ENCODE data around the gene ZCCHC7.
"Not testable (repeated sequence)": the region's sequence is repeated elsewhere in the genome, so short reads cannot be mapped to it uniquely, and the experiment has no call there.

The ZCCHC7 gene

DNA sequence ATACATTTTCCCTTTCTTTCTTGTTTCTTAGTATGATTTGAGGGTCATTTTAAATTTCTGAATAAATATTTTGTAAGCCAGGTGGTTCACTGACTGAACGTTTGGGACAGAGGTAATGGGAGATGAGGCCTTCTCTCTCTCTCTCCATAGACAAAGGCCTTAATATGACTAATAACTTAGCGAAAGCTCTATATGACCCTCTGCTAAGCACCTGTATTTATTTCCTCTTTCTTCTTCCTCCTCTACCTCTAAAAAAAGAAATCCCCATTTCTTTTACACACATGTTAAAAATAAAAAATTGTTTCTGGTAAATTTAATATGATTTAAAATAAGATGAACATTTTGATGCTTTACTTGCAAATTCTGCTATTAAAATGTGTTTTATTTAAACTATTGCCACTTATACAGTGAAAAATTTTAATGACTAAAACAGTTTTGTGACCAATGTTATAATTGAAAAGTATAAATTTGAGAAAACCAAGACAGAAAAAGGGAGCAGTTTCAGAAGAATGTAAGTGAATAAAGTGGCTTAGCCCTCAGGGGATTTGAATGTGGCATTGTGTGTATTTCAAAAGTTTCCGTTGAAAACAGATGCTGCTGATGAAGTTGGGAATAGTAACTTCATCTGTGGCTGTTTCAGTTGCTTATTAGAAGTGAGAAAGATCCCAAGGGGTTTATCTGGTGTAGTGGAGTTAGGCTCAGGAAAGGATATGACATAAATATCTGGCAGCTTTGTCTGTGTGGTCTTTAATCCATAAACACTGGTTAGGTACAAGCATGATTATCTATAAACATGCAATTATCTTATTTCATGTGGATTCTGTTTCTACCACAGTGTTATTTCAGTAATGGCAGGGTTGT is 173.5 kb downstream of the ZCCHC7 start:
- no peak for DNase-seq (ENCODE audit: low spot score)

DNA sequence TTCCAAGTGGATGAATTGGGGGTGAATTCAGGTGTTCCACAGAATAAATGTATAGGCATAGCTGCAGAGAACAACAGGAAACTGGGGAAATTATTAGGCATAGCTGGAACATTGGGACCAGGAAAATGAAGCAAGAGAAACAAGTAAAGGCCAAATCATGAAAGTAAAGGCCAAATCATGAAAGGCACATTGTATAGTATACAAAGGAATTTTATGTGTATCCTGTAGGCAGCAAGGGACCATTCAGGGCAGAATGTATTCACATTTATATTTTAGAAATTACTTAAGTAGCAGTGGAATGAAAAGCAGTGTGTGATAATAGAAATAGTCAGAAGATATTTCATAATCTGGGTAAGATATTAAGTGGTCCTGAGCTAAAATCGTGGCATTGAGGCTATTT is 174.8 kb downstream of the ZCCHC7 start:
- DNase-seq (ENCODE audit: low spot score) = no peak

DNA sequence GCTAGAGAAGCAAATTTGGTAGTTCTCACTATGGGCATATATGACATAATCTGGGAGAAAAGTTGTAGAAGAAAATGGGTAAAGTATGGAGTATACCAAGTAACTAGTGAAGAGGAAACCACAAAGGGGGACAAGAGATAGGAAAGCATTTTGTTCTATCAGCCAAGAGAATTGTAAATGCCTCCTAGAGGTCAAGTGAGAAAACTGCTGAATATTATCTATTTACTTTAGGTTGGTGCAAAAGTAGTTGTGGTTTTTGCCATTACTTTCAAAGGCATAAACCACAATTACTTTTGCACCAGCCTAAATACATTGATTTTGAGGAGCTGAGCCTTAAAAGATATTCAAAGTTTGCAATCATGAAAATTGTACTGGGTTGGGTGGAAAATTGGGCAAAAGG is 175.4 kb downstream of the ZCCHC7 start:
- DNase-seq (ENCODE audit: low spot score) = no peak

DNA sequence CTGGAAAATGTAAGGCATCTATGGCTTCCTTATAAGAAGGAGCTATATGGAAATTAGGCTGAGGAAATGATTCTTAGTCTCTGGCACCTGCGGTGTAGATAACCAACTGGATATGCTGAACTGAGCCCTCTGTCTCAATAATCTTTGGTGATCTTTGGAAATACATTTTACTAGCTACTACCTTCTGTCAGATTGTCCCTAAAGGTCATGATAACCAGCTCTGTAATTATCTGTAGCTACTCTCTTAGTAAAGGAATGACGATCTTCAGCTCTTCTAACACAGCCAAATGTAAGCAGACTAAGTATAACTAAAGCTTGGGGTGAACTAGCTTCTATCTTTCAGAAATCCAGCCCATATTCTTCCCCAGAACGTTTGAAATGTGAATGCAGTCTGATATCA is 177.2 kb downstream of the ZCCHC7 start:
- no peak for DNase-seq (ENCODE audit: low spot score)

DNA sequence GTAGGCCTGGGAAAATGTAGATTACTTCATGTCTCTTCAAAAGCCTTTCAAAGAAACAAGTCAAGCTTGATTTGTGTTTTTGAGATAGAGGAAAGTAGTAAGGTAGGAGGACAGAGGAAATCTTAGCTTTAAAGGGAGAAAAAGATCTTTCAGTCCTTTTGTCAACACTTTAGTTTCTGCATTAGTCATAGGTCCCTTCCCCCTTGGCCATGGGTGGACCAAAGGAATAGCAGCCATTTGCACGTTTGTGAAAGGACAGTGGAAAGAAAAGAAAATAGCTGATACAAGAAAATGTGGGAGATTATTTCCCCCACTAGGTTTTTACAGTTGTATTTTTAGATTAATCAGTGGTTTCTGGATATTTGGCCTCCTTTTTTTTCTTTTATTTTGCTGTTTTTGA is 180.2 kb downstream of the ZCCHC7 start:
- DNase-seq (ENCODE audit: low spot score) = no peak

DNA sequence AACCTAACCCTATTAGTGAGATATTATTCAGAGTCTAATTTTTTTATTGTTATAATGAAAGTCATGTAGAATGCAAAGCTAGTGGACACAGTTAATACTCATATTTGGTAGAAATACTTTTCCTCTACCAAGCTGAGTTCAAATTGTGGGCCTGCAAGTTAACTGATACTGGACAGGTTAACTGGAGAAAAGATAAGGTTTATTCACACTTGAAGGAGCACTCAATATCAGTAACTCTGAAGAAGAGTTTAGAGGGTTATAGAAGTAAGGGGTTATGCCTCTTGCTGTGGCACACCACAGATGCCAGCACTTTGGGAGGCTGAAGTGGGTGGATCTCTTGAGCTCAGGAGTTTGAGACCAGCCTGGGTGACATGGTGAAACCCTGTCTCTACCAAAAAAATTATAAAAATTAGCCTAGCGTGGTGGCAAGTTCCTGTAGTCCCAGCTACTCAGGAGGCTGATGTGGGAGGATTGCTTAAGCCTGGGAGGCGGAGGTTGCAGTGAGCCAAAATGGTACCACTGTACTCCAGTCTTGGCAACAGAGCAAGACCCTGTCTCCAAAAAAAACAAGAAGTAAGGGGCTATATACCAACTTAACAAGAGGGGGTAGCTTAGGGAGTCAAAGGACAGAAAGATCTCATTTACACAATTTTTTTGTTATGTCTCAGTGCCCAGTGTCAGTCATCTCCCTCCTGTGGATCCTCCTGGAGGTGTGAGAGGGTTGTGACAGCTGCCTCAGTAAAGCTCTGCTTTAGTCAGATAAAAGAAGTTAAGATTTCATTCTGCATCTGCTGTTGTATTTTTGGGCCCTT is 180.9 kb downstream of the ZCCHC7 start:
- no peak for DNase-seq (ENCODE audit: low spot score)

DNA sequence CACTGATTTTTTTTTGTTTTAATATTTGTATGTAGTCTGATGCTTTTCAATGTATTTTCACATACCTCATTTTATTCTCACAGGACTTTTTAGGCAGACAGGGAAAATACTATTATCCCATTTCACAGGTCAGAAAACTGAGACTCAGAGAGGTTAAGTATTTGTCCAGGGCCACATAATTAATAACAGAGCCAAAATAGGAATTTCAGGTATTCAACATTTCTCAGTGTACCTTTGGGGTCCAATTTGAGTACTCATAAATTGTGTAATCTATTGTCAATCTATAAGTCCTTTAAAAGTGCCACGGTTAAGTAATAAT is 181.4 kb downstream of the ZCCHC7 start:
- DNase-seq (ENCODE audit: low spot score) = no peak

DNA sequence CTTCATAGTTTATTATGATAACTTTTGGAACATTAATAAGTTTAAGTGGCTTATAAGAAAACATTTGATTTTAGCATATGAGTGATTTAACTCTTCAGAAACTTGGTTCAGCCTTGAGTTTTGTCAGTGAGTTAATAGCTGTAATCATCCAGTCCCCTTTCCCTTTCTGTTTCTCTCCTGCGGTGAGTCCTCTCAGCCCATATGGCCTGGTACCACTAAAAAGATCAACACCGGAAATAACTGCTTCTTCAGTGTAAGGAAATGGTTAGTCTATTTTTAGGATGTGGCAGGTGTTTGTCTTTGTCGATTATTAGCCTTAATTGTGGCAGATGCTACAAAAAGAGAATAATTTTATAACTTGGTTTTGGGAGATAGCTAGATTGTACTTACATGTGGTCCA is 181.9 kb downstream of the ZCCHC7 start:
- no peak for DNase-seq (ENCODE audit: low spot score)

DNA sequence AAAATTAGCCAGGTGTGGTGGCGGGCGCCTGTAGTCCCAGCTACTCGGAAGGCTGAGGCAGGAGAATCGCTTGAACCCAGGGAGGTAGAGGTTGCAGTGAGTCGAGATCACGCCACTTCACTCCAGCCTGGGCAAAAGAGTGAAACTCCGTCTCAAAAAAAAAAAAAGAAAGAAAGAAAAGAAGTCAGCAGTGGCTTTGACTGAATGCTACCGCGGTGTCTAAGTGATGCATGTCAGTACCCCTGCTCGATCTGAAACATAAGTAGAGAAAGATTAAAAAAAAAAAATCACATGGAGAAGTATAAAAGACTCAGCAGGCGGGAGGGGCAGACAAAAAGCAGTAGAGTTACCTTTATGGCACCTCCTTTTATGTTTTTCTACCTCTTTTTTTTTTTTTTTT is 182.9 kb downstream of the ZCCHC7 start:
- DNase-seq (ENCODE audit: low spot score) = not testable (repeated sequence)

DNA sequence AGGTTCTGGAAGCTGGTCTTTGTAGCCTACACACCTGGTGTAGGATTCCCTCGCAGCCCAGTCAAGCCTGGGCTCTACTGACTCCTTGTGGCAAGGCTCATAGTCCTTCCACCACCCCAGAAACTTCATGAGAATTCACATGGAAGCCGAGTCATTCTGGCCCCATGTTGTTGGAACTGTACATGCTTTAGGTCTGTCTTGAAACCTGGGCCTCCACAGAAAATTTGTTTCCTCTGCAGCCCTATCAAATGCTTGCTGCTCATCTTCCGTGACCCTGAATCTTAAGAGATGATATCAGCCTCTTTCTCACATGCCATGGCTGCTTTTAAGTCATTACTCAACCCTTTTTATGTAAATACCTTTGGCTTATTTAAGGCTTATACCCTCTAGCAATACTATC is 188.8 kb downstream of the ZCCHC7 start:
- DNase-seq (ENCODE audit: low spot score) = no peak

DNA sequence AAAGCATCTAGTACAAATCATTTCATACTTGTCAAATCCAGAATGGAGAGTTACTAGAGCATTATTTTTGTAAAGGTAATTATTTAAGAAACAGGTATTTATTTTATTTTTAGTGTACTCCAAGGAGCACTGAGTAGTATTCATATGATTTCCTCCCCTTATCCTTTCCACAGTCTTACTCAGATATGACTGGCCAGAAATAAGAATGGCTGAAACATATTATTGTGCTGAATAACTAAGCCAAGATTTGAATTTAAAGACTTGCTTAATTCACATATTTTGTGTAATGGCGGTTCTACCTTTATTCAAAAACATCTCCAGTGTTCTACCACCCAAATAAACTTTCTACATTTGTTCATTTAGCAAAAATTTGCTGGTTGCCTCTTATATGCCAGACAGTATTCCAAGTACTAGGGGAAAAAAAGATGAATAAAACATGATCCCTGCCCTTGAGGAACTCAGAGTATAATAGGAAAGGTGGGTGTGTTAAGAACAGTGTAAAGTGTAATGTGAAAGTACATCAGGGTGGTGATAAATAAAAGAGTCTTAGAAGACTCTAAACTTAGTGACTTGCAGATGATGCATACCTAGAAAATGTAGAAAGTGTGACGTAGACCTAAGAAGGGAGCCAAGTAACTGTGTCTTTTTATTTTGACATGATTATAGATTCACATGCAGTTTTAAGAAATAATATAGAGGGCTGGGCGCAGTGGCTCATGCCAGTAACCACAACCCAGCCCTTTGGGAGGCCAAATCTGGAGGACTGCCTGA is 191.7 kb downstream of the ZCCHC7 start:
- no peak for DNase-seq (ENCODE audit: low spot score)

DNA sequence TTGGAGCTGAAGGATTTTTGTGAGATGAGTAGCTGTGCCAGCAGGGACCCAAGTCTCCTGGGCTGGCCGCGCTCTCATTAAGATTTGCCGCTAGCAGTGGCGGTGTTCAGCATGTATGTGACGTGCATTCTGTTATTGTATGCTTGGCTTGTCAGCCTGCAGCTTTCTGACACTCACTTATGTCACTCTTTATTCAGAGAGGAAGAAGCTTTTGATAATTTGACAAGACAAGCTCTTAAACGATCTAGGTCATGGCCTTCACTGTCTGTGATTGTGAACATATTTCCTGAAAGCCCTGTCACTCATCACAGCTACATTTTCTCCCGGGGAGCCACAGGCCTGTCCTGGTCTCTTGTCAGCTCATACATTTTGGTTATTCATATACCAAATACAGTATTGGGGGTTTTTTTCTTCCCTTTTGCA is 203.9 kb downstream of the ZCCHC7 start:
- DNase-seq (ENCODE audit: low spot score) = no peak

DNA sequence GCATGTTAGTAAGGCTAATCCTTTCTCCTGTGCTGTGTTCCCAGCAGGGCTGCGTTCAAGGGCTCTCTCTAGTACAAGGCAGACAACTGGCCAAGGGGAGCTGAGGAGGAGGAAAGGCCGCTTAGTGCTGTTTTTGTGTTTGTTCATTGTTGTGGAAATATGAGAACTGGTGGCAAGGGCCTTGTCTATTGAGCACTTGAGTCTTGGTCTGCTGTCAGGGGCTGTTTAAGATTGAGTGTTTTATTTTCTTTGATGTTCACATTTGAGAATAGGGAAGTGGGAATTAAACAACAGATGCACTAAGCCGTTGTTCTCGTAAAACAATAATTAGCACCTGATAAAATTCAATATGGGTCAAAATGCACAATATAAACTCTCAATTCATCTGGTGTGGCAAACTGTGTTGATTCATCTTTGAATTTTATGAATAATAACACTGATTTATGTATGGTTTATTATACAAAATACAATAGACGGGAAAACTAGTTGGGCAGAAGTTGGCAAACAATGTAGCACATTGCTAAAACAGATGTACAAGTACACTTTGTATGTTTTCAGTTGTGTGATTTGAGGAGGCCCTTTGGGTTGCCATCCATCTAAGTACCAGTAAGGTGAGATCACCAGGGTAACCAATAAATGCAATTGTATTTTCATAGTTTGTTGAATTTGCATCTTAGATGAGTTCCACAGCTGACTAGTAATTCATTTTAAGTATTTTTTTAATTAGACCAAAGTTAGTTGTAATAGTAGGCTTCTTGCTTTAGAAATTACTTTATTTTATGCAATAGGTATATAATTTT is 204.5 kb downstream of the ZCCHC7 start:
- DNase-seq (ENCODE audit: low spot score) = no peak

DNA sequence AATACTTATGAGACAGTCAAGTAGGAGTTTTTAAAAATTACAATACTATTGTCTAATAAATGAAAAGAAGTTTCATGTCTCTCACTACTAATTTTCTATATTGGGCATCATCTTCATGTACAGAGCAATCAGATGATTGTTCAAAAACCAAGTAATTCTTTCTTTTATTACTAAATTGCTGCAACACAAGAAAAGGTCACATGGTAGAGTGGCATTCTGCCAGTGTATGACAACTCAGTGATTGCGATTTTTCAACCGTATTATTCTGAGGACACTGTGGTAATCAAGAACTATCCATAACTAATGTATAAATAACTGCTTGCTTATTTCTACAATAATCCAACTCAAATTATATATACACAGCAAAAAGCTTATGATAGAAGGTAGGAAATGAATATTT is 205.4 kb downstream of the ZCCHC7 start:
- no peak for DNase-seq (ENCODE audit: low spot score)

DNA sequence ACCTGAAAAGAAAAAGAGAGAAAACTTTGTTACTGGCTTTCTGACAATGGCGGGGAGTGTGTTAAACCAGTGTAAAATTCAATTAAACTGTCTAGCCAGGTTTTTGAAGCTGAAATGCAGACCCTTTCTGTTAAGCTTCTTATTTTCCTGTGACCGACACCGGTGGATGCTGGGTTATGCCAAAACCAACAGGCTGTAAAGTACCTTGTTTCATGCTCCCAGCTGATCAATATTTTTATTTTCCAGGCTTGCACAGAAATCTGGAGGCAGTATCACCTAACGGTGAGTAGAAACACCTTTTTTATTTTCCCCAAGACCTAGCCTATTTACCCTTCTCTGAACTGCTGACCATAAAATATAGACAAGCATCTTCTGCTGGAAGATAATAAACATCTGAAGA is 207.2 kb downstream of the ZCCHC7 start:
- DNase-seq (ENCODE audit: low spot score) = no peak

DNA sequence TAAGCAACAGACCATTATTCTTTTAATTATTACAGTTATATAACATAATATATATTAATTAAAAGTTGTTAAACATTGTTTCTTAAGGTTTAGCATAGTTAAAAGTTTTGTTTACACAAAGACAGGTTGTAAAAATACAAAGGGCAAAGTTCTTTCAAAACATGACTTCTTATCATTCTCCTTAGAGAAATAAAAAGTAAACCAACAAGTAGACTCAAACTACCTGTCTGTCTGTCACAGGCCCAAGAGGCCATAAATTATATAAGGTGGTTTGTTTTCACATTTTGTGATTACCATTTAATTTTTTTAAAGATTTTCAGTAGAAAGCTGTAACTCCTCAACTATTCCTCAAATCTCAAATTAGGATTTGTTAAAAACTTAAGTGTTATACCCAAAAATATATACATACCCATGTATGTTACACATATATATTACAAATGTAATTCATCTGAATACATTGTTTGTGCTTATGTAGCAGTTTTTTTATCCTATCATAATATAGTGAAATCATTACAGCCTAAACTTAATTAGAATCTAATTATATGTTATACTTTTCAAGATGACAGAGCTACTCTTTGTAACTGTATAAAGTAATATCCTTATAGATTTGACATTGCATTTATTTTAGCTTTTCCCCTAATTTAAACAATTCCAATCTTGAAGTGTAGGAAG is 208.3 kb downstream of the ZCCHC7 start:
- no peak for DNase-seq (ENCODE audit: low spot score)

DNA sequence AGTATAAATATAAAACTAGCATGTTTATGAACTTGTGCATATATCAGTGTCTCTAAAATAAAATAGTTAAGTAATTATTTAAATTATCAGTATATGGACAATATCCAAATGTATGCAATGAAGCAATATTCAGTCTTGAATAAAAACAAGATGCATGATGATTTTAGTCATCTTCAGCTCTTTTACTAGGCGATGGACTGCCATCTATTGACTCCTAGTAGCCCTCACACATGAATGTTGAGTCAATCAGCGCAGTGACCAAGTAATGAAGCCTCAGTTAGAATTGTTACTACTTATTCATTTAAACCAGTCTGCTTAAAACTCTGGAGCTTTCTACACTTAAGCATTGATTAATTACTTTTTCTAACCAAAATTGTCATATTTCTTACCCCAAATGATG is 209.2 kb downstream of the ZCCHC7 start:
- DNase-seq (ENCODE audit: low spot score) = no peak

DNA sequence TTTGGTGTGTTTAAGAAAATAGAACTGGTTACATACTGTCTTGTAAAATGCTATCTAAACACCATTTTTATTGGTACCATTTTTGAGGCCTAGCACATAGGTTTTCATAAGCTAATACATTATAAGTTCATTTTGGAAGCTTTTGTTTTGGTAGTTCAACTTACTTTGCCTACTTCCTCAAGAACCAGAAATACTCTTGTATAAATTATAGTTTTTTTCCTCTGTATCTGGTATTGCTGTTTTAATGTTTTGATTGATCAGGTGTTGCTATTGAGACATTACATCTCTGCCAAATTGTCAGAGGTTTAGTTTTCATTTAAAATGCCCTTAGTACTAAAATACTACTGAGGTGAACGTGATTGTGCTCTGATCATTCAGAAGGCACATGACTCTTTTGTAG is 211.5 kb downstream of the ZCCHC7 start:
- no peak for DNase-seq (ENCODE audit: low spot score)

DNA sequence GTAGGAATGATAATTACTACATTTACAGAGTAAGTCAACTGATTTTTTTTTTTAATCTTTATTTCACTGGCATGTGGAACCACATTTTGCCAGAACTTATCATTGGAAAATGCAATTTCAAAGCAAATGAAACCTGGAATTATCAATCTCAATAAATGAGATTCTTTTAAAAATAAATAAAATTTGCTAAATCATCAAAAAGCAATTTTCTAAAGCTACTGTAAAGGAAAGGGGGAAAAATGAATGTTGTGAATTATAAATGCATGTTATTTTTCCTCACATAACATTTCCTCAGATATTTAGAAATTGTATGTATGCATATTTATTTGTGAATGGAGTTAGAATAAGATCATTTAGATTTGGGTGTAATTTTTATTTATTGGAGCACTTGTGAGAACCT is 212.2 kb downstream of the ZCCHC7 start:
- no peak for DNase-seq (ENCODE audit: low spot score)

DNA sequence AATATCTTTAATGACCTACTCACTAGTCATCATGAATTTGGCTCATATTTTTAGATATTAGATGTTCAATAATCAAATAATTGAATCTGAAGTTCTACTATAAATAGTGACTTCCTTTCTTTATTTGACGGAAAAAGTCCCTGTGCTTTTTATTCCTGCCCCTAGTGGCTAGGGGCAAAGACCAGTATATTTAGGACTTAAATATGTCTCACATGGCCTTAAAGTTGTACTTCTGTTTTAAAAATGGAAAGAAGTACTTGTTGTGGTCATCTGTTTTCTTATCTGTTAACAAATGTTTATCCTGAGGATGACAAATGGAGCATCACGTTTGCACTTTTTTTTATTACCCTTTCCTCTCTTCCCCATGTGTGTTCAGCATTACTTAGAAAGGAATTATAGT is 212.9 kb downstream of the ZCCHC7 start:
- DNase-seq (ENCODE audit: low spot score) = no peak

DNA sequence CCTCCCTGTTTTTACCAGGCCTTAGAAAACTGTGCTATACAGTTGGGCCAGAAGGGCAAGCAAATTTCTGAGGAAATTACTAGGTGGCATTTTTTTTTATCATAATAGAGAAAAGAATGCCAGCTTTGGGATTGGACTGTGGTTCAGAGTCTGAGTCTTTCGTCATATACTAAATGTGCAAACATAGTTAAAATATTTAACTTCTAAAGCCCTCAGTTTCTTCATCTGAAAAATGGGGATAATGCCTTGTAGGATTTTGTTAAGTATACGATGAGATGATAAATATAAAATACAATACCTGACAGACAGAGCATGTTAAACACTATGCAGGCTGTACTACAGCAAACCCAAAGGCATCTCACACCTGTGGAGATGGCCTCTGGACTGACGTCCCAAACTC is 214.9 kb downstream of the ZCCHC7 start:
- no peak for DNase-seq (ENCODE audit: low spot score)
